ENCODE results near the gene HDAC4. TPM values are rescaled to one million over a fixed set of nuclear protein-coding genes. Genes with fewer than 3 reads are reported as not detected.

The HDAC4 gene
- total RNA-seq, 1 donor from 2014 or later: 7.8 TPM

DNA sequence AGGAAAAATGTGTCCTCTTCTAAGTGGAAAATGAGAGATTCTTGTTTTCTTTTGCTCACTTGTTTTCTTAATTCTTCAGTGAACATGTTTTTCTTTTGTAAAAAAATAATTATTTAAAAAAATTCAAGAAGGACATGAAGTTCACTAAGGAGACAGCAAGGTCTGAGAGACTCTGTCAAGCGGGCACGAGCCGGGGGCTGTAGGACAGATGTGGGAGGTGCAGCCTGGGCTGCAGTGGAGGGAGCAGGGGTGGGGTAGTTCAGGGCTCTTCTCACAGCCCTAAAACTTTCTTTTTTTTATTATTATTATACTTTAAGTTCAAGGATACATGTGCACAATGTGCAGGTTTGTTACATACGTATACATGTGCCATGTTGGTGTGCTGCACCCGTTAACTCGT lies 4.3 kb upstream of the HDAC4 start:
- no peaks in the 10 kb centered on the region for H3K36me3 ChIP-seq (ENCODE audit: control insufficient read depth, insufficient read depth, low read length)
- TF ChIP-seq, protein P1, sequence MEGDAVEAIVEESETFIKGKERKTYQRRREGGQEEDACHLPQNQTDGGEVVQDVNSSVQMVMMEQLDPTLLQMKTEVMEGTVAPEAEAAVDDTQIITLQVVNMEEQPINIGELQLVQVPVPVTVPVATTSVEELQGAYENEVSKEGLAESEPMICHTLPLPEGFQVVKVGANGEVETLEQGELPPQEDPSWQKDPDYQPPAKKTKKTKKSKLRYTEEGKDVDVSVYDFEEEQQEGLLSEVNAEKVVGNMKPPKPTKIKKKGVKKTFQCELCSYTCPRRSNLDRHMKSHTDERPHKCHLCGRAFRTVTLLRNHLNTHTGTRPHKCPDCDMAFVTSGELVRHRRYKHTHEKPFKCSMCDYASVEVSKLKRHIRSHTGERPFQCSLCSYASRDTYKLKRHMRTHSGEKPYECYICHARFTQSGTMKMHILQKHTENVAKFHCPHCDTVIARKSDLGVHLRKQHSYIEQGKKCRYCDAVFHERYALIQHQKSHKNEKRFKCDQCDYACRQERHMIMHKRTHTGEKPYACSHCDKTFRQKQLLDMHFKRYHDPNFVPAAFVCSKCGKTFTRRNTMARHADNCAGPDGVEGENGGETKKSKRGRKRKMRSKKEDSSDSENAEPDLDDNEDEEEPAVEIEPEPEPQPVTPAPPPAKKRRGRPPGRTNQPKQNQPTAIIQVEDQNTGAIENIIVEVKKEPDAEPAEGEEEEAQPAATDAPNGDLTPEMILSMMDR (IDR thresholded peaks at IDR 0.05; ENCODE audit: insufficient read depth, low read length, poor library complexity, severe bottlenecking): no peak
- no peak for DNase-seq (ENCODE audit: low read depth)

GRCh38 chr2:239402666-239403065 lies 1.8 kb upstream of the HDAC4 start:
- TF ChIP-seq, protein P1 (IDR thresholded peaks at IDR 0.05; ENCODE audit: insufficient read depth, low read length, poor library complexity, severe bottlenecking): no peak
- Histone ChIP-seq H3K36me3 (ENCODE audit: control insufficient read depth, insufficient read depth, low read length) (no peaks in the 10 kb centered on the region), H3K27me3 (ENCODE audit: control insufficient read depth, insufficient read depth, low read length) (no peaks in the 10 kb centered on the region), H3K4me3 (ENCODE audit: low read depth, low read length) (no peak overlapping the region)
- DNase-seq (ENCODE audit: low read depth): no peak

More for the DNA sequence above, 4.3 kb upstream of the HDAC4 start:
- H3K27me3 ChIP-seq (ENCODE audit: control insufficient read depth, insufficient read depth, low read length): peaks cover 3% of the 10 kb centered on the region
- H3K4me3 ChIP-seq (ENCODE audit: low read depth, low read length): no peak overlapping the region

- H3K4me3 ChIP-seq (ENCODE audit: low read depth, low read length): peak overlapping the region; percentile 92
- H3K27me3 ChIP-seq (ENCODE audit: control insufficient read depth, insufficient read depth, low read length): no peaks in the 10 kb centered on the region
- TF ChIP-seq, protein P1 (IDR thresholded peaks at IDR 0.05; ENCODE audit: insufficient read depth, low read length, poor library complexity, severe bottlenecking): peak; percentile 6
- DNase-seq (ENCODE audit: low read depth): no peak
- H3K36me3 ChIP-seq (ENCODE audit: control insufficient read depth, insufficient read depth, low read length): no peaks in the 10 kb centered on the region
Observed at GRCh38 chr2:239401881-239402233, 1.0 kb upstream of the HDAC4 start.

DNA sequence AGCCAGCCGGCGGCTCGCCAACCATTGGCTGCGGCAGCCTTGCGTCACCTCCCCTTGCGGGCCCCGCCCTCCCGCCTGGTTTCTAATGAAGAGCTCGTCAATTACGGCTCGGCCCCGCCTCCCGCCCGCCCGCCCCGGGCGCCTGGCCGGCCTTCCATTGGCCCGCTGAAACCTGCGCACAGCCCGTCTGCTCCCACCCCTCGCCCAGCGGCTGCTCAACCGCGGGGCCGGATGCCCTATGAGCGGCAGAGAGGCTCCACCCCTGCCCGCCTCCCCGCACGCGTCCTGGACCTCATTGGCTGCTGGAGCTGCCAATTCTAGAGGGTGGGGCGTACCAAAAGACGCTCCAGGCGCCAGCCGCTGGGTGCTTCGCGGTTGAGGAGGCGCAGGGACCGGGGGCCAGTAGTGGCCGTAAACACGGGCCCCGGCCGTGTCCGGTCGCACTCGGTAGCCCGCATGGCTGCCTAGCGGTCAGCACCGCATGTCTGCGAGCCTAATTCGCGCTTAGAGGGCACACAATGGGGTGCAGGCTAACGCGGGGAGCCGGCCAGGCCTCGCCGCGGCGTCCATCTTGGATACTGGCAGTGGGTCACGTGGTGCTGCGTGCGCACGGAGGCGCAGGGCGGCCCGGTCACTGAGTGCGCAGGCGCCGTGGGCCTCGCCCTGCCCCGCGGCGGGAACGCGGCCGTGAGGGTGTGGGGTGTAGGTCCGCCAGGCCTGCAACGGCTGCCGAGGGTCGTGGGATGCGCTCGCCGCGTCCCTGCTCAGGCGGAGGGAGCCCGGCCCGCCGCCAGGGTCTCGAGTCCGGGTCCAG lies 454 bp upstream of the HDAC4 start:
- TF ChIP-seq, protein P1 (IDR thresholded peaks at IDR 0.05; ENCODE audit: insufficient read depth, low read length, poor library complexity, severe bottlenecking): no peak
- peak; percentile 84 for DNase-seq (ENCODE audit: low read depth)
- peak overlapping the region; percentile 92 for H3K4me3 ChIP-seq (ENCODE audit: low read depth, low read length)
- no peaks in the 10 kb centered on the region for H3K27me3 ChIP-seq (ENCODE audit: control insufficient read depth, insufficient read depth, low read length)
- H3K36me3 ChIP-seq (ENCODE audit: control insufficient read depth, insufficient read depth, low read length): no peaks in the 10 kb centered on the region

DNA sequence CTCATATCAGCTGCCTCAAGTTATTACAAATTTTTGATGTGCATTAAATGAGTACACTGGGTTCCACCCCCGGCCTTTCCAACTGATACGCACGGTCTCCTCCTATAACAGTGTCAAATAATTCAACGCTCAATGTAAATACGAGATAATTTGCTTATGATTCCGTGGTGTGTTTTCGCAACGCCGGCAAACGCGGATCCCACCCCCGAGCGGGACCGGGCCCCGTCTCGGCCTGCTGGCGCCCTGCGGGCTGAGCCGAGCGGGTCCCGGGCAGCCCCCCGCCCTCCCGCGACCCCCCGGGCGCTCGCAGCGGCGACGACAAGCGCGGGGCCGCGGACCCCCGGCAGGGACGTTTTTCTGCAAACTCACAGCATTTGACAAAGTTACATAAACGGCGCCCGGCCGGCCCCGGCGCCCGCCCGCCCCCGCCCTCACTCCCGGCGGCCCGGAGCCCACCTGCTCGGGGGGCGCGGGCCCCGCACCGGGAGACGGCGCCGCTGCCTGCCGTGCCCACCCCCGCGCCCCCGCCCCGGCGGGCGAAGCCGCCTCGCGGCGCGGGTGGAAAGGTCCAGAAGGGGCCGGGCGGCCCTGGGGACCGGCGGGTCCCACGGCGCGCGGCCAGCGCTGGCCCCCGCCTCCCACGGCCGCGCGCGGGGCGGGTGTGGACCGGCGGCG lies 762 bp downstream of the HDAC4 start:
- Histone ChIP-seq H3K36me3 (ENCODE audit: control insufficient read depth, insufficient read depth, low read length) (no peaks in the 10 kb centered on the region), H3K27me3 (ENCODE audit: control insufficient read depth, insufficient read depth, low read length) (no peaks in the 10 kb centered on the region), H3K4me3 (ENCODE audit: low read depth, low read length) (peak overlapping the region; percentile 53)
- DNase-seq (ENCODE audit: low read depth): no peak
- TF ChIP-seq, protein P1 (IDR thresholded peaks at IDR 0.05; ENCODE audit: insufficient read depth, low read length, poor library complexity, severe bottlenecking): no peak

Data from kidney epithelial cell (primary cell).